SHP77 treated with DMSO at 0.1 percent for 48 hours (cell line): Measurements from ENCODE around the gene OSBPL3.
"Not testable (repeated sequence)": the region's sequence is repeated elsewhere in the genome, so short reads cannot be mapped to it uniquely, and the experiment has no call there.

Experiments used
- DNase-seq: peaks from one replicate; lab custom pipeline; 2025; lab: John Stamatoyannopoulos, UW

Gene OSBPL3

DNA sequence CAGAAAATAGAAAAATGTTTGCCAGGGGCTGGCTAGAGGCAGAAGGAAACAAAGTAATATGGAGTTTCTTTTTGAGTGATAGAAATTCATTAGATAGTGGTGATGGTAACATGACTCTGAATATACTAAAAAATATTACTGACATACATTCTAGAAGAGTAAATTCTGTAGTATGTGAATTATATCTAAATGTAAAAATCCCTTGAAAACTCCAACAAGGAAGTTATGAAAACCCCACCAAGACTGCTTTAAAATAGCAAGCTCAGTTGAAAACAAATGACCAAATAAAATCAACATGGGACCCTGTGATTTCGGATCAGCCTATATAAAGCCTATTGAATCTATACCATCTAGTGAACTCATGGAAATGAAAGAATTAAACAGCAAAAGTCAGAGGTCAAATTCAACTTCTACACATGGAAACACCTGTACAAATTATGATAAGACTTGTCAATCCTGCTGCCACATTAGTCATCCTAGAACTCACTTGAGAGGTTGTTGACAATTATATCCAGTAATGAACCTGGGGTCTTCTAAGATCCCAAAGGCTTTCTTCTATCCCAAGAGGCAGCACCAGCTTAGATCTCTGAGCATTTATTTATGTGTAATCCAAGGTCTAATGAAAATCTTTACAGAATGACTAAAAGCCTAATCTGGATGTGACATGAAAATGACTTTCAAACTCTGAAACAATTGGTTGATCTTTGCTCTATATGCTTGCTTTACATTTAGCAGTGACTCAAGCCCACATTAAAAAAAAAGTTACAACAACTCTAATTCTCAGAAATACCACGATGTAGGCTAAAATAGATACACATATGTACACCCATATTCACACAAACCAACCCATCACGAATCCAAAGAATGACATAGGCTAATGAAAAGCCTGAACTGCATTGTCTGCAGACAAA, 59.3 kb downstream of the OSBPL3 start:
- no peak for DNase-seq

- no peak for DNase-seq
Observed at GRCh38 chr7:24917510-24918239, 62.3 kb downstream of the OSBPL3 start.

- DNase-seq, result no peak
Observed at GRCh38 chr7:24916463-24917040, 63.4 kb downstream of the OSBPL3 start.

DNA sequence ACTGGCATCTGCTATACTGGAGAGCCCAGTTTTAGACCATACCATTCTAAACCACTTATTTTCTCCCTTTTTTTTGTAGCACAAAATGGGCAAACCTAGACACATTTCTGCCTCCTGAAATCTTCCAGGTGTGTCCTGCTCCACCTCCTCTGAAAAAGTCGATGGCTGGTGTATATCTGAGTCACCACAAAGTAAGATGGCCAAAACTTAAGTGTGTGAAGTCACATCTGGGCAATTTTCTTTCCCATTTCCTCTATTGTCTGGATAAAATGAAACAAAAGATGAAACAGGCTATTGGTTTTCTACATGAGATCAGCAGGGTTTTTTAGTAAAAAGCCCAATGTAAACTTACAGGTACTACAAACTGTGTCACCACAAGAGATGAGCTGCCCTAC, 65.5 kb downstream of the OSBPL3 start:
- DNase-seq, result no peak

DNA sequence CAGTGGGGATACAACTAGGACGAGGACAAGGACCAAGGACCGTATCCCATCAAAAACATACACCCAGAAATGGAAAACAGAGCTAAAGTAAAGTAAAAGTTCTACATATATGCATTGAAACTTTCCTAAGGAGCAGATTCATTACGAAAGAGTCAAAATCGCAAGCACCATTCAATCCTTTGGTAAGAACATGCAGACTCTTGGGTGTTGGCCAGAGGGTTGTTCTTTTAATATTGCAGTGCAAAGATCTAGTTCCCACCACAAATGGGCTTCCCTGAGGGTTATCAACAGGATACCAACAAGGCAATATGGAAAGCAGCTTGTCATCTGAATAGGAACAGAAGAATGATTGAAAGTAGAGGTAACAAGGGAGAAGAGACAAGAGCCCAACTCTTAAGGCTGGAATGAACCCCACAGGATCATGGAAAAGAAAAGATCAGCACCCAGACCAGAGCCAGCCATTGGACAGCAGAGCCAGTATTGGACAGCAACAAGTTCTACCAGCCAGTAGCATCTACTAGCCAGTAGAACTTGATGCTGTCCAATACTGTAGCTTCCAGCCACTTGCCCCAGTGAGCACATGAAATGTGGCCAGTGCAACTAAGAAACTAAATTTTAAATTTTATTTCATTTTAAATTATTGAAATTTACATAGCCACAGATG, 66.0 kb downstream of the OSBPL3 start:
- no peak for DNase-seq

DNA sequence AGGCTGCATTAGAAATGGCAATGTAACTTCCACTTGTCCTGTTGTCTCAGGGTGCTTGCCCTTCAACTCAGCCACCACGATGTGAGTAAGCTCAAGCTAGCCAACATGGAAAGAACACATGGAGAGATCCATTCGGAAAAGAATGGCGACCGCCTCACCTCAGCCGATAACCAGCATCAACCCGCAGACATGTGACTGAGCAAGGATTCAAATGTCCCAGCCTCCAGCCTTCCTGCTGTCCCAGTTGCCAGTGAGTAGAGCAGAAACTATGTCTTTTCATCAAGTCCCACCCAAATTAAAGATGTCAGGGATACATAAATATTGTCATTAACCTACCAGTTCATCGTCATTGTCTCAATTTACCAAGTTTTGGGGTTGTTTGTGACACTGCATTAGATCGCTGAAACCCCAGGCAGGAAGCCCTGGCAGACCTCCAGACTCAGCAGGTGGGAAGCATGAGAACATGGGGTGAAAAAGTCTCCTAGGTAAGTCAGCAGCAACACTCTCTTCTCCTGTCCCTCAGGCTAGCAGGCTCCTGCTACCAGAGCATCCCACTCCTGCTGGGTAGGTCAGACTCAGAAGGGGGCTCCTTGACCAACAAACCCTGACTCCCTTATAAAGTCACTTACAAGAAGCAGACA, 67.0 kb downstream of the OSBPL3 start:
- no peak for DNase-seq

DNA sequence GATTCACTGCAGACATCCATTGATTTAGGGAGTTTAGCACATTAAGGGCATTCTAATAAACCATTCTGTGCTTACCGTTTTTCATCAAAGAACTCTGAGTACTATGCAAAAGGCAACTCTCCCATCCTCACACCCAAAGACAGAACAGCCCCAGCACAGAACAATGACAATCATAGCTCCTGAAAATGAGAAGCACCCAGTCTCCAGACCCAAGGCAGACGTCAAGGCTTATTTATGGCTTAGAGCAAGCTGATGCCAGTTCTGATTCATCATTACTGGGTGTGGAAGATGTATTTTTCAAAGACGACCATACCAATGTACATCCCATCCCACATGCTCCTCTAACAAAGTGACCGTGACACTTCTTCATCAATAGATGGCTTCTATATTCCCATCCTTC, 67.6 kb downstream of the OSBPL3 start:
- no peak for DNase-seq

DNA sequence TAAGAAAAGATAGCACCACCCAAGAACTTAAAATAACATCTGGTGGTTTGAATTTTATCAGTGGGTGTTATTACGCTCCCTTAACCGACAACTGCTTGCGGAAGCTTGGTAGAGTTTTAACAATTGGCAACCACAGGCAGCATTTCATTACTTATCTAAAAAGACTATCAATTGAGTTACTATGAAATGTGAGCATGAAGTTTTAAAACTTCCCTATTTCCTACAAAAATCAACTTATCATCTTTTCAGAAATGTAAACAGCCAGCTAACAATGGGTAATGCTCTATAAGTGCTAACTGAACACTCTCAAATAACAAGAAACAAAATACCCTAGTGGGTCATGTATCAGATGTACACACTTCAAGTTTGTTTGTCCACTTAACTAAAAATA, 68.8 kb downstream of the OSBPL3 start:
- DNase-seq, result no peak

DNA sequence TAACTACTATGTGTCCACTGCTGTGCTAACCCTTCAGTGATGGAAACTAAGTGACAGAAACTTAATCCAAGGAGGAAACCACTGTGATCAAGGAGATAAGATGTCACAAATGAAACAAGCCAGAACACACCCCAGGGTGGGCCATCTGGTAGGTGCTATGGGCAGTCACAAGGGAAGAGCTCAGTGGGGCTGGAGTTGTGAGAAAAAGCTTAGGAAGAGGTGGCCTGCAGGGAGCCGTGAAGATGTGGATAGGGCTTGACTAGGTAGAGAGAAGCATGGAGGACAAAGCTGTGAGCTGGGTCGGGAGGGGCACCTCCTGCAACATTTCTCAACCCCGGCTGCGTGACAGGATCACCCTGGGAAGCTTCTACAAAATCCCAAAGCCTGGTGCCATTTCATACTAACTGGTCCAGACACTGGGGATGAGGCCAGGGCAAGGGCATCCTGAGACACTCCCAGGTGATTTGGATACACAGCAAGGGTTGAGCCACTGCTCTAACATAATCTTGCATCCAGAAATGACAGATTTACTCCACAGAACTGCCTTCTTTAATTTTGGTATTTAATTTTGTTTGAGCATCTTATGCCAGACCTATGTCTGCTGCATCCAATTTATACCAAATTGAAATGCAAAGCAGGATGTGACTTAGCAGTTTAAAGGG, 69.3 kb downstream of the OSBPL3 start:
- DNase-seq, result no peak

GRCh38 chr7:24908727-24909126, 71.3 kb downstream of the OSBPL3 start:
- no peak for DNase-seq

- no peak for DNase-seq
Observed at GRCh38 chr7:24908166-24908565, 71.8 kb downstream of the OSBPL3 start.

- DNase-seq, result no peak
Observed at GRCh38 chr7:24907311-24907886, 72.6 kb downstream of the OSBPL3 start.

DNA sequence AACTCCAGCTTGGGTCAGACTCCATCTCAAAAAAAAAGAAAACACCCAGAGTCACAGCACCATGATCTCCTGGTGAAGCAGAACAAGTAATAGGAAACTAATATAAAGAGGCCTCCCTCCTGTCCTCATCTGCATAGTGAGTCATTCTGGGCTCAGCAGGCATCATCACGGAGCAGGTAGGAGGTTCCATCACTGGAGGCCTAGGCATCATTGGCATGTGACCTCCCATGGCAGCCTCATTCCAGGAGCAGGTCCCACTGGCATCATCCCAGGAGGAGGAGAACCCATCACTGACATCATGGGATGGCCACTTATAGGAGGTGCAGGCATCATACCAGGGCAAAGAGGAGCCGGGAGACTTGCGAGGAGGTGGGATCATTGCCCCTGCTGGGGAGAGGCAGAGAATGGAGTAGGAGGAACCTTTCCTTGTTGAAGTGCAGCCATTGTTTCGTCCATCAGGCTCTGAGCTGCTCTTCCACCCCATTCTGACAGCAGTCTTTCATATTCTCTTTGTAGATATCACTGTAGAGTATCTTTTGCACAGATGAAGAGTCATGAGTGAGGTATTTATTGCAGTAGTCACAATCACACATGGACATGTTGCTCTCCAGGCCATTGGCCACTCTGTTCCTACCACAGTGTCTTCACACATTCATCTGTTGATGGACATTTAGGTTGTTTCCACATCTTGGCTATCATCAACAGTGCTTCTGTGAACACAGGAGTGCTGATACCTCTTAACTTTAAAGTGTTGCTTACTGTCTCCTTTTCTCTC, 73.8 kb downstream of the OSBPL3 start:
- no peak for DNase-seq

GRCh38 chr7:24903992-24904391, 76.0 kb downstream of the OSBPL3 start:
- not testable (repeated sequence) for DNase-seq

DNA sequence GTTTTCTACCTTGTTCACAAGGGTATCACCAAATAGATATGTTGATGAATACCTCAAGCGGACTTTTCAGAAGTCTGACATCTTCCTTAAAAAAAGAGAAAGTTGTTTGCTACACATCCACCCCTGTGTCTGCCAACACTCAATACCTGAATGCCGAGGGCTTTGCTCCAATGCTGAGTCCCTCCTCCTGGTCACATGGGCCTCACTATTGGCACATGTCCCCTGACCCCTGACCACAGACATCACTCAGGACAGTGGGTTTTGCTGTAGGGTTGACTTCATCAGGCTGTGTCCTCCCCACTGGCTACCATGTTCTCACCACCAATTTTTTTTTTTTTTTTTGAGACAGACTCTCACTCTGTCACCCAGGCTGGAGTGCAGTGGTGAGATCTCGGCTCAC, 76.4 kb downstream of the OSBPL3 start:
- no peak for DNase-seq

GRCh38 chr7:24902931-24903330, 77.0 kb downstream of the OSBPL3 start:
- DNase-seq, result no peak

- no peak for DNase-seq
Observed at GRCh38 chr7:24902276-24902675, 77.7 kb downstream of the OSBPL3 start.

DNA sequence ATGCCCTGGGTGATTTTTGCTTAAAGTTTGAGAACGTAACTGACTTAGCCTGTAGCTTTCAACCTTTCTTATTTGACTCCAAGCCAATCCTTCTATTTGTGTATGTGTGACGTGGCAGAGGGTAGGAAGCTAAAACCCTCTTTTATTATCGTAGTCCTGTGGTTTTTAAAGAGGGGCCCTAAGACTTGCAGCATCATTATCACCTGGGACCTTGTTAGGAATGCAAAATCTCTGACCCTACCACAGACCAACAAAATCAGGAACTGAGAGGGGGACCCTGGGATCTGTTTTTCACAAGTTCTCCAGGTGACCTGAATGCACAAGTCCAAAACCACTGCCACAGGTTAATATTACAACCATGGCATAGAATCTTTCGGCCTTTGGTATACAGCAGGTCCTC, 80.1 kb downstream of the OSBPL3 start:
- no peak for DNase-seq

DNA sequence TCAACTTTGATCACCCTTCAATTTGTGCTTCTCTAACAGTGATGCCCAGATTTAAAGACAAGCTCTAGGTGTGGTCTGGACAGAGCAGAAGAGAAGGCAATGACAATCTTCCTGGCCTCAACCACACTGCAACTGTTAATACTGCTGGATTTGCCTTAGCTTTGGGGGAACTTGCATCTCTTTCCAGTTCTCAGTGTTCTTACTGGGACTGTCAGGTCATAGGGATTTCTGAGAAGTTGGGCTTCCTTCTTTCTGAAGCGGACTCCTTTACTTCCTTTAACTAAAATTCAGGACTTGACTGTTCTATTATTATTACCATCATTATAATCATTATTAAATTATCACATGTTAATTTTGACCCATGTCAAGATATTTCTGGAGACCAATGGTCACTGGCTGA, 80.8 kb downstream of the OSBPL3 start:
- DNase-seq, result no peak

DNA sequence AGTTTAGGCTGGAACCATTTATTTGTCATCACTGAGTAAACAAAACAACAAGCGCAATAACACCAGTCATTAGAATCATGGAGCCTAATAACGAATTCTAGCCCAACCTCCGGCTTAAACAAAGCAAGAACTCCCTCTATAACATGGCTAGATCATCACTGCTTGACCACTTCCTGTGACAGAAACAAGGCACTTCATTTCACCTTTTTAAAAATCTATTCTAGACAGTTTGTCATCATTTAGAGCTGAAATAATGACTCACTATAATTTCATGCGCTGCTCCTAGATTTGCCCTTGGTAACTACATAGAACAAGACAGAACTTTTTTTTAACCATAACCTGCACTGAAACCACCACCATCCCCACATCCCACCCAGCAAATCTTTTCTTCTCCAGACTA, 81.3 kb downstream of the OSBPL3 start:
- no peak for DNase-seq
